H9 (cell line): ENCODE results near the gene SMAD6. TPM values are rescaled to one million over a fixed set of nuclear protein-coding genes. Genes with fewer than 3 reads are reported as not detected.

Source experiments
- DNase-seq: peaks from one replicate; pipeline ENCODE4 v3.0.0-alpha.2; 2017
- H2AFZ ChIP-seq: one replicate; pipeline ENCODE4 v1.6.1; 2013; ENCODE audit warnings: mild to moderate bottlenecking, low read length, control low read depth, moderate library complexity
- H2AK5ac ChIP-seq: 2 replicates; pipeline ENCODE4 v1.6.1; 2013; ENCODE audit warnings: low read length, control low read depth, mixed read lengths; ENCODE audit not compliant: insufficient read length
- H2BK120ac ChIP-seq: one replicate; pipeline ENCODE4 v1.6.1; 2013; ENCODE audit warnings: low read depth, mild to moderate bottlenecking, low read length, control low read depth, inconsistent platforms; ENCODE audit not compliant: poor library complexity, severe bottlenecking
- H2BK12ac ChIP-seq: 2 replicates; pipeline ENCODE4 v1.6.1; 2013; ENCODE audit warnings: low read length, control low read depth, mixed read lengths, low read depth; ENCODE audit not compliant: insufficient read length
- H2BK15ac ChIP-seq: 2 replicates; pipeline ENCODE4 v1.6.1; 2013; ENCODE audit warnings: low read depth, low read length, control low read depth
- H2BK20ac ChIP-seq: one replicate; pipeline ENCODE4 v1.6.1; 2013; ENCODE audit warnings: low read depth, mild to moderate bottlenecking, low read length, control low read depth, inconsistent platforms; ENCODE audit not compliant: poor library complexity, severe bottlenecking
- H2BK5ac ChIP-seq: 2 replicates; pipeline ENCODE4 v1.6.1; 2013; ENCODE audit warnings: low read length, control low read depth, mixed read lengths; ENCODE audit not compliant: insufficient read length
- H3K14ac ChIP-seq: 2 replicates; pipeline ENCODE4 v1.6.1; 2013; ENCODE audit warnings: low read length, control low read depth; ENCODE audit not compliant: insufficient read depth
- H3K18ac ChIP-seq: 2 replicates; pipeline ENCODE4 v1.6.1; 2013; ENCODE audit warnings: low read depth, mild to moderate bottlenecking, mixed read lengths, low read length, control low read depth; ENCODE audit not compliant: insufficient read length
- H3K23ac ChIP-seq: 2 replicates; pipeline ENCODE4 v1.6.1; 2013; ENCODE audit warnings: low read length, control low read depth, mixed read lengths, low read depth; ENCODE audit not compliant: insufficient read length
- H3K23me2 ChIP-seq: 2 replicates; pipeline ENCODE4 v1.6.1; 2013; ENCODE audit warnings: low read depth, mild to moderate bottlenecking, mixed read lengths, low read length, control low read depth; ENCODE audit not compliant: insufficient read length, poor library complexity, severe bottlenecking
- H3K27ac ChIP-seq: 2 replicates; pipeline ENCODE4 v1.5.1; 2013; ENCODE audit warnings: low read length, control low read depth, mixed read lengths, low read depth; ENCODE audit not compliant: insufficient read length
- H3K27me3 ChIP-seq: 2 replicates; pipeline ENCODE4 v1.6.1; 2013; ENCODE audit warnings: low read length, control low read depth, inconsistent platforms; ENCODE audit not compliant: insufficient read depth
- H3K4ac ChIP-seq: 2 replicates; pipeline ENCODE4 v1.6.1; 2013; ENCODE audit warnings: low read depth, mild to moderate bottlenecking, control low read depth, inconsistent platforms, low read length, moderate library complexity
- H3K4me1 ChIP-seq: 2 replicates; pipeline ENCODE4 v1.6.1; 2013; ENCODE audit warnings: low read length, control low read depth, inconsistent platforms; ENCODE audit not compliant: insufficient read depth
- H3K4me2 ChIP-seq: 2 replicates; pipeline ENCODE4 v1.6.1; 2013; ENCODE audit warnings: low read length, control low read depth, mixed read lengths; ENCODE audit not compliant: insufficient read length, insufficient read depth
- H3K56ac ChIP-seq: 2 replicates; pipeline ENCODE4 v1.6.1; 2013; ENCODE audit warnings: low read depth, mild to moderate bottlenecking, mixed read lengths, low read length, control low read depth; ENCODE audit not compliant: insufficient read length
- H3K79me1 ChIP-seq: 2 replicates; pipeline ENCODE4 v1.6.1; 2013; ENCODE audit warnings: low read depth, mild to moderate bottlenecking, moderate library complexity, low read length, control low read depth, inconsistent platforms; ENCODE audit not compliant: insufficient read depth, poor library complexity, severe bottlenecking
- H3K79me2 ChIP-seq: 2 replicates; pipeline ENCODE4 v1.6.1; 2013; ENCODE audit warnings: low read length, control low read depth, inconsistent platforms; ENCODE audit not compliant: insufficient read depth
- H3K9ac ChIP-seq: 2 replicates; pipeline ENCODE4 v1.6.1; 2013; ENCODE audit warnings: low read length, control low read depth, mixed read lengths; ENCODE audit not compliant: insufficient read length; ENCODE audit errors: extremely low read depth
- H3K9me3 ChIP-seq: one replicate; pipeline ENCODE4 v1.6.1; 2013; ENCODE audit warnings: low read depth, low read length, inconsistent platforms; ENCODE audit not compliant: control insufficient read depth
- H3T11ph ChIP-seq: one replicate; pipeline ENCODE4 v1.6.1; 2013; ENCODE audit warnings: mild to moderate bottlenecking, low read length, control low read depth, inconsistent platforms
- H4K20me1 ChIP-seq: one replicate; pipeline ENCODE4 v1.6.1; 2013; ENCODE audit not compliant: control insufficient read depth, insufficient read length, insufficient read depth
- H4K5ac ChIP-seq: 2 replicates; pipeline ENCODE4 v1.6.1; 2013; ENCODE audit warnings: low read depth, mild to moderate bottlenecking, mixed read lengths, low read length, control low read depth; ENCODE audit not compliant: insufficient read length
- H4K8ac ChIP-seq: replicated peaks from 2 replicates; pipeline ENCODE4 v1.6.1; 2013; ENCODE audit warnings: low read length, control low read depth, mixed read lengths, low read depth; ENCODE audit not compliant: insufficient read length
- H4K91ac ChIP-seq: 2 replicates; pipeline ENCODE4 v1.6.1; 2013; ENCODE audit warnings: low read depth, mild to moderate bottlenecking, moderate library complexity, mixed read lengths, low read length, control low read depth; ENCODE audit not compliant: insufficient read length
- H3K27ac Mint-ChIP-seq, 3 experiments: 2 replicates in 2 of 3; 3 replicates in 1 of 3; pipeline ENCODE4 v1.8.0; 2020 to 2021; ENCODE audit warnings: mixed read lengths in 3 of 3, mild to moderate bottlenecking in 1 of 3, moderate library complexity in 1 of 3
- H3K27me3 Mint-ChIP-seq: 2 replicates; pipeline ENCODE4 v1.8.0; 2021; ENCODE audit warnings: low read depth, mild to moderate bottlenecking, moderate library complexity, mixed read lengths
- H3K36me3 Mint-ChIP-seq, 3 experiments: 2 replicates in 2 of 3; 3 replicates in 1 of 3; pipeline ENCODE4 v1.8.0; 2020 to 2021; ENCODE audit warnings: low read depth in 3 of 3, mixed read lengths in 3 of 3; ENCODE audit not compliant: insufficient read depth in 1 of 3
- H3K4me1 Mint-ChIP-seq, 2 experiments: 2 replicates each; pipeline ENCODE4 v1.8.0; 2020; ENCODE audit warnings: mixed read lengths in 2 of 2
- H3K4me3 Mint-ChIP-seq, 2 experiments: 2 replicates in 1 of 2; 3 replicates in 1 of 2; pipeline ENCODE4 v1.8.0; 2020 to 2021; ENCODE audit warnings: mild to moderate bottlenecking in 2 of 2, mixed read lengths in 2 of 2, moderate library complexity in 1 of 2
- H3K9me3 Mint-ChIP-seq, 2 experiments: 2 replicates in 1 of 2; 3 replicates in 1 of 2; pipeline ENCODE4 v1.8.0; 2020; ENCODE audit warnings: mild to moderate bottlenecking in 2 of 2, mixed read lengths in 2 of 2, moderate library complexity in 1 of 2
- WGBS: extraction: QIAGEN DNeasy Blood & Tissue Kit; methylation state at CpG from one replicate; pipeline ENCODE4 v1.1.7; 2013; ENCODE audit warnings: missing lambda C conversion rate, low lambda C conversion rate, mixed read lengths; ENCODE audit not compliant: insufficient read length; ENCODE audit errors: extremely low coverage; 5-methylcytosine and 5-hydroxymethylcytosine counted together
- total RNA-seq: library from RNA; stranded (reverse); gene quantifications from 2 replicates; pipeline ENCODE4 v1.2.1, GENCODE V29; 2021
- TF ChIP-seq, protein P1 (sequence below): fragments of 200-600 bp; sonication (generic); conservative IDR thresholded peaks from 3 replicates; pipeline ENCODE4 v1.8.0; 2021; ENCODE audit warnings: antibody characterized with exemption, mild to moderate bottlenecking

SMAD6 gene
- total RNA-seq, 1 experiment from 2014 or later: 6.0 TPM

GRCh38 chr15:66659384-66659783 lies 42.7 kb upstream of the SMAD6 start:
- Mint-ChIP-seq H3K4me1 (peaks cover 27 to 42% of the 10 kb centered on the region in 2 experiments), H3K4me3 (no peak overlapping the region), H3K27me3 (no peaks in the 10 kb centered on the region), H3K27ac (peak overlapping the region in 1 of 3 experiments; percentile 31; a peak in 1 of 7 replicates), H3K9me3 (no peaks in the 10 kb centered on the region; a peak in 1 of 5 replicates), H3K36me3 (no peaks in the 10 kb centered on the region)
- Histone ChIP-seq H2BK120ac (no peak overlapping the region), H3K4ac (no peak overlapping the region), H2BK15ac (no peak overlapping the region), H3K27me3 (no peaks in the 10 kb centered on the region), H3K23me2 (peaks cover 6% of the 10 kb centered on the region), H3K18ac (no peak overlapping the region), H2AFZ (no peak overlapping the region), H3K79me1 (no peaks in the 10 kb centered on the region), H3K4me1 (peaks cover 13% of the 10 kb centered on the region; the same call in 1 of the 2 replicates), H4K91ac (no peak overlapping the region), H4K20me1 (no peaks in the 10 kb centered on the region), H2BK20ac (no peak overlapping the region), H3K56ac (no peak overlapping the region), H3K23ac (no peak overlapping the region), H3K4me2 (no peak overlapping the region), H2AK5ac (no peak overlapping the region), H3K79me2 (0 out of 2 replicates have a peak, but pooled peaks cover 2% of the 10 kb centered on the region), H2BK12ac (no peak overlapping the region), H3K27ac (no peak overlapping the region), H4K5ac (no peak overlapping the region), H2BK5ac (no peak overlapping the region), H3T11ph (no peak overlapping the region), H3K9ac (no peak overlapping the region), H4K8ac (no peak overlapping the region), H3K14ac (no peak overlapping the region), H3K9me3 (no peaks in the 10 kb centered on the region)
- WGBS: no CpG with 5 or more reads among the region's 3 CpGs
- TF ChIP-seq, protein P1, sequence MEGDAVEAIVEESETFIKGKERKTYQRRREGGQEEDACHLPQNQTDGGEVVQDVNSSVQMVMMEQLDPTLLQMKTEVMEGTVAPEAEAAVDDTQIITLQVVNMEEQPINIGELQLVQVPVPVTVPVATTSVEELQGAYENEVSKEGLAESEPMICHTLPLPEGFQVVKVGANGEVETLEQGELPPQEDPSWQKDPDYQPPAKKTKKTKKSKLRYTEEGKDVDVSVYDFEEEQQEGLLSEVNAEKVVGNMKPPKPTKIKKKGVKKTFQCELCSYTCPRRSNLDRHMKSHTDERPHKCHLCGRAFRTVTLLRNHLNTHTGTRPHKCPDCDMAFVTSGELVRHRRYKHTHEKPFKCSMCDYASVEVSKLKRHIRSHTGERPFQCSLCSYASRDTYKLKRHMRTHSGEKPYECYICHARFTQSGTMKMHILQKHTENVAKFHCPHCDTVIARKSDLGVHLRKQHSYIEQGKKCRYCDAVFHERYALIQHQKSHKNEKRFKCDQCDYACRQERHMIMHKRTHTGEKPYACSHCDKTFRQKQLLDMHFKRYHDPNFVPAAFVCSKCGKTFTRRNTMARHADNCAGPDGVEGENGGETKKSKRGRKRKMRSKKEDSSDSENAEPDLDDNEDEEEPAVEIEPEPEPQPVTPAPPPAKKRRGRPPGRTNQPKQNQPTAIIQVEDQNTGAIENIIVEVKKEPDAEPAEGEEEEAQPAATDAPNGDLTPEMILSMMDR: no peak
- DNase-seq: no peak
